ENCODE results near the gene PIKFYVE.
"Not testable (repeated sequence)": the region's sequence is repeated elsewhere in the genome, so short reads cannot be mapped to it uniquely, and the experiment has no call there.

The PIKFYVE gene

DNA sequence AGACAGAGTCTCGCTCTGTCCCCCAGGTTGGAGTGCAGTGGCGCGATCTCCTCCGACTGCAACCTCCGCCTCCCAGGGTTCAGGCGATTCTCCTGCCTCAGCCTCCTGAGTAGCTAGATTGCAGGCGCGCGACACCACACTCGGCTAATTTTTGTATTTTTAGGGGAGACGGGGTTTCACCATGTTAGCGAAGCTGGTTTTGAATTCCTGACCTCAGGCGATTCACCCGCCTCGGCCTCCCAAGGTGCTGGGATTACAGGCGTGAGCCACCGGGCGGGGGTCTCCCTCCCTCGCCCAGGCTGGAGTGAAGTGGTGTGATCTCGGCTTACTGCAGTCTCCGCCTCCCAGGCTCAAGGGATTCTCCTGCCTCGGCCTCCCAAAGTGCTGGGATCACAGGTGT, 1.5 kb downstream of the PIKFYVE start:
- not testable (repeated sequence) for H2BK5ac ChIP-seq (ENCODE audit: low read length); H2BK15ac ChIP-seq (ENCODE audit: low read length); H3K27me3 ChIP-seq (ENCODE audit: control insufficient read depth in 3 of 3, insufficient read depth in 3 of 3, low read depth in 1 of 3, low read length in 3 of 3); H4K91ac ChIP-seq (ENCODE audit: low read depth, low read length, poor library complexity); H3K14ac ChIP-seq (ENCODE audit: low read length); H3K18ac ChIP-seq (ENCODE audit: low read length); H2BK12ac ChIP-seq (ENCODE audit: low read length); H3K4me1 ChIP-seq (ENCODE audit: control insufficient read depth in 2 of 2, insufficient read depth in 1 of 2, low read depth in 1 of 2, low read length in 2 of 2); H3K79me1 ChIP-seq (ENCODE audit: low read depth, low read length); H3K9me3 ChIP-seq (replicated peaks in 1 of 2; ENCODE audit: control insufficient read depth in 2 of 2, insufficient read depth in 1 of 2, low read depth in 1 of 2, low read length in 2 of 2); H2AFZ ChIP-seq (ENCODE audit: low read length); H2BK120ac ChIP-seq (ENCODE audit: low read depth, low read length); DNase-seq (ENCODE audit: low spot score); H3K4me2 ChIP-seq (ENCODE audit: insufficient read depth, low read length, poor library complexity, severe bottlenecking); H4K8ac ChIP-seq (ENCODE audit: low read depth, low read length); H3K9ac ChIP-seq (ENCODE audit: low read depth, low read length, poor library complexity); H2AK5ac ChIP-seq (ENCODE audit: low read depth, low read length); H3K27ac ChIP-seq (replicated peaks; ENCODE audit: low read length); H3K23ac ChIP-seq (ENCODE audit: low read depth, low read length, poor library complexity); H3K4ac ChIP-seq (ENCODE audit: low read length)
- Histone ChIP-seq H3K36me3 (replicated peaks in 1 of 2; ENCODE audit: control insufficient read depth in 2 of 2, insufficient read depth in 2 of 2, low read length in 2 of 2) (peaks cover 2 to 25% of the 10 kb centered on the region in 2 donors), H3K4me3 (ENCODE audit: low read length in 2 of 2) (peak overlapping the region in 1 of 2 donors; percentile 67)
- no CpG with 5 or more reads among the region's 22 CpGs for WGBS, 2 donors (ENCODE audit: extremely low coverage in 2 of 2, insufficient read length in 2 of 2, insufficient replicate concordance in 1 of 2)

DNA sequence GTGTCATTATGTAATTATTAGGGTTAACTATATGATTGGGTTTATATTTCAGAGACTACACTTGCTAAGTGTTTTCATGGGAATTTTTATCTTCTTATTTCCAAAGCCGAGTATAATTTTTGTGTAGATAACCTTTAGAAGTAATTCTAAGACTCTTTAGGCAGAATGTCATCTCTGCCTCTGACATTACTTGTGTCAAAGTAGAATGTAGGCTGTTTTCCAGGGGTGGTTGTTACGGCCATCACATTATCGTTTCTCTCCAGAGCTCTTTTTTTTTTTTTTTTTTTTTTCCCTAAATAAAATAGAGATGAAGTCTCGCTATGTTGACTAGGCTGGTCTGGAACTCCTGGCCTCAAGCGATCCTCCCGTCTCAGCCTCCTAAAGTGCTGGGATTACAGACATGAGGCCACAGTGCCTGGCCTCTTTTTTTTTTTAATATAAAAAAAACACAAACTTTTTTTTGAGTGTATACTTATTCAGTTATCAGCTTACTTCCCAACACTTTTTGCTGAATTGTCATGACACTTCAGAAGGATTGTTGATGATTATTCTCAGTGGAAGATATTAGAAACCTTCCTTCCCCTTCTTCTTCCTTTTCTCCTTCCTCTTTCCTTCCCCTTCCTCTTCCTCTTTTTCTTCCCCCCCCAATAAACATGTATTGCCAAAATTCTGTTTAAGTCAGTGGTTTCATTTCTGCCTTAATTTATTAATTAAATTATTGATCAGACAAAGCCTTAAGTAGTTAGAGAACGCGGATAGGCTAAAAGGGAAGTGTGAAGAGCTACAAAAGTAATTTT, 2.3 kb downstream of the PIKFYVE start:
- WGBS, 2 donors (ENCODE audit: extremely low coverage in 2 of 2, insufficient read length in 2 of 2, insufficient replicate concordance in 1 of 2), result no CpG with 5 or more reads among the region's 8 CpGs
- DNase-seq (ENCODE audit: low spot score), result no peak

DNA sequence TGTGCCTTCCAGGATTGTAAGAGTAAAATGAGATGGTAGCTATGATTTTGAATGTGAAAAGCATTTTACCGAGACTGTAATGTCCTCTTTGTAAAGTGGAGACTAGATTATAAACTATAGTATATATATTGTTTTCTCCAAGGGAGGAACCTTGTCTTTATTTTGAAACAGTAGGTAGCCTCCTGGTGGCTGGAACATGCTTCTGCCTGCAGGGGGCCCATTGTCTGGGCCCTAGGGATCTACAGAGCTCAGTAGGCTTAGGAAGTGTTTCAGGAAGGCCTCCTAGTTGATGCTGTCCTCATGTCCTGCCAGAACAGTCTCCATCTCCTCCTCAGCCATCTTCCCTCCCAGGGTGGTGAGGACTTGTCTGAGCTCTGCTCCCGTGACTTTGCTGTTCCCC, 3.0 kb downstream of the PIKFYVE start:
- Histone ChIP-seq H2AFZ (ENCODE audit: low read length) (no peak overlapping the region), H3K36me3 (replicated peaks in 1 of 2; ENCODE audit: control insufficient read depth in 2 of 2, insufficient read depth in 2 of 2, low read length in 2 of 2) (peaks cover 6 to 41% of the 10 kb centered on the region in 2 donors), H3K18ac (ENCODE audit: low read length) (no peak overlapping the region), H3K4ac (ENCODE audit: low read length) (no peak overlapping the region), H3K23ac (ENCODE audit: low read depth, low read length, poor library complexity) (no peak overlapping the region), H3K4me3 (ENCODE audit: low read length in 2 of 2) (no peak overlapping the region), H4K91ac (ENCODE audit: low read depth, low read length, poor library complexity) (no peak overlapping the region), H2BK5ac (ENCODE audit: low read length) (no peak overlapping the region), H3K14ac (ENCODE audit: low read length) (no peak overlapping the region), H2BK120ac (ENCODE audit: low read depth, low read length) (no peak overlapping the region), H2AK5ac (ENCODE audit: low read depth, low read length) (no peak overlapping the region), H2BK15ac (ENCODE audit: low read length) (no peak overlapping the region), H3K9me3 (replicated peaks in 1 of 2; ENCODE audit: control insufficient read depth in 2 of 2, insufficient read depth in 1 of 2, low read depth in 1 of 2, low read length in 2 of 2) (no peaks in the 10 kb centered on the region), H3K79me1 (ENCODE audit: low read depth, low read length) (peaks cover 7% of the 10 kb centered on the region), H3K4me1 (ENCODE audit: control insufficient read depth in 2 of 2, insufficient read depth in 1 of 2, low read depth in 1 of 2, low read length in 2 of 2) (peaks cover 4 to 6% of the 10 kb centered on the region in 2 donors), H3K27ac (replicated peaks; ENCODE audit: low read length) (no peak overlapping the region), H3K27me3 (ENCODE audit: control insufficient read depth in 3 of 3, insufficient read depth in 3 of 3, low read depth in 1 of 3, low read length in 3 of 3) (no peaks in the 10 kb centered on the region), H3K4me2 (ENCODE audit: insufficient read depth, low read length, poor library complexity, severe bottlenecking) (no peak overlapping the region), H2BK12ac (ENCODE audit: low read length) (no peak overlapping the region), H3K9ac (ENCODE audit: low read depth, low read length, poor library complexity) (no peak overlapping the region), H4K8ac (ENCODE audit: low read depth, low read length) (no peak overlapping the region)
- WGBS, 2 donors (ENCODE audit: extremely low coverage in 2 of 2, insufficient read length in 2 of 2, insufficient replicate concordance in 1 of 2), result no CpG with 5 or more reads among the region's 2 CpGs
- DNase-seq (ENCODE audit: low spot score), result no peak

More for the DNA sequence above, 2.3 kb downstream of the PIKFYVE start:
- H2BK15ac ChIP-seq (ENCODE audit: low read length), result no peak overlapping the region
- H3K4ac ChIP-seq (ENCODE audit: low read length), result no peak overlapping the region
- H2AFZ ChIP-seq (ENCODE audit: low read length), result no peak overlapping the region
- no peak overlapping the region for H3K18ac ChIP-seq (ENCODE audit: low read length)
- H3K4me2 ChIP-seq (ENCODE audit: insufficient read depth, low read length, poor library complexity, severe bottlenecking), result no peak overlapping the region
- peaks cover 5% of the 10 kb centered on the region for H3K79me1 ChIP-seq (ENCODE audit: low read depth, low read length)
- H4K91ac ChIP-seq (ENCODE audit: low read depth, low read length, poor library complexity), result no peak overlapping the region
- no peak overlapping the region for H3K9ac ChIP-seq (ENCODE audit: low read depth, low read length, poor library complexity)
- H3K27me3 ChIP-seq (ENCODE audit: control insufficient read depth in 3 of 3, insufficient read depth in 3 of 3, low read depth in 1 of 3, low read length in 3 of 3), result no peaks in the 10 kb centered on the region
- no peaks in the 10 kb centered on the region for H3K9me3 ChIP-seq (replicated peaks in 1 of 2; ENCODE audit: control insufficient read depth in 2 of 2, insufficient read depth in 1 of 2, low read depth in 1 of 2, low read length in 2 of 2)
- no peak overlapping the region for H3K23ac ChIP-seq (ENCODE audit: low read depth, low read length, poor library complexity)
- H2BK12ac ChIP-seq (ENCODE audit: low read length), result no peak overlapping the region
- no peak overlapping the region for H3K4me3 ChIP-seq (ENCODE audit: low read length in 2 of 2)
- no peak overlapping the region for H2BK120ac ChIP-seq (ENCODE audit: low read depth, low read length)
- H4K8ac ChIP-seq (ENCODE audit: low read depth, low read length), result no peak overlapping the region
- H3K27ac ChIP-seq (replicated peaks; ENCODE audit: low read length), result no peak overlapping the region
- no peak overlapping the region for H2AK5ac ChIP-seq (ENCODE audit: low read depth, low read length)
- no peak overlapping the region for H2BK5ac ChIP-seq (ENCODE audit: low read length)
- H3K36me3 ChIP-seq (replicated peaks in 1 of 2; ENCODE audit: control insufficient read depth in 2 of 2, insufficient read depth in 2 of 2, low read length in 2 of 2), result peaks cover 2 to 33% of the 10 kb centered on the region in 2 donors
- peaks cover 4 to 6% of the 10 kb centered on the region in 2 donors for H3K4me1 ChIP-seq (ENCODE audit: control insufficient read depth in 2 of 2, insufficient read depth in 1 of 2, low read depth in 1 of 2, low read length in 2 of 2)
- H3K14ac ChIP-seq (ENCODE audit: low read length), result no peak overlapping the region

DNA sequence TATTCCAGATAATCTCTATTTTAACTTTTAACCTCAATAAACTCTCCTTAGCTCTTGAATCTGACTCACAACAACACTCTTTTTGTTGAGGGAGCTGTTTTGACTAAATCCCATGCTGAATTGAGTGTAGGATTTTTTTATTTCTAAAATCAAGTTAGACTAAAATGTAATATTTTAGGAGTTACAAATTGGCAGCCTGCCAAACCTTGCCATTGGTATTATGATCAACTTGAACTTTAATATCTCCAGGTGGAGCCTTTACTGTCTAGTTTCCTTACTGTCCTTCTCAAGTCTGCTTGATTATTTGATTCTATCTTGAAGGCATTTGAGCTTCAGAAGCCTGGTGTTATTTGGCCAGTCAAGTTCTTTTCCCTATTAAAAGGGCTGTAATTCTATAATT, 8.7 kb downstream of the PIKFYVE start:
- peaks cover 16 to 85% of the 10 kb centered on the region in 2 donors for H3K36me3 ChIP-seq (replicated peaks in 1 of 2; ENCODE audit: control insufficient read depth in 2 of 2, insufficient read depth in 2 of 2, low read length in 2 of 2)

More for the DNA sequence above, 8.7 kb downstream of the PIKFYVE start:
- no peaks in the 10 kb centered on the region for H3K4me1 ChIP-seq (ENCODE audit: control insufficient read depth in 2 of 2, insufficient read depth in 1 of 2, low read depth in 1 of 2, low read length in 2 of 2)
- no peaks in the 10 kb centered on the region for H3K27me3 ChIP-seq (ENCODE audit: control insufficient read depth in 3 of 3, insufficient read depth in 3 of 3, low read depth in 1 of 3, low read length in 3 of 3)
- no peak overlapping the region for H2BK5ac ChIP-seq (ENCODE audit: low read length)
- H2BK12ac ChIP-seq (ENCODE audit: low read length), result no peak overlapping the region
- H3K23ac ChIP-seq (ENCODE audit: low read depth, low read length, poor library complexity), result no peak overlapping the region
- peaks cover 0 to 18% of the 10 kb centered on the region in 2 donors for H3K9me3 ChIP-seq (replicated peaks in 1 of 2; ENCODE audit: control insufficient read depth in 2 of 2, insufficient read depth in 1 of 2, low read depth in 1 of 2, low read length in 2 of 2)
- no peak overlapping the region for H2AK5ac ChIP-seq (ENCODE audit: low read depth, low read length)
- H3K4ac ChIP-seq (ENCODE audit: low read length), result no peak overlapping the region
- H3K9ac ChIP-seq (ENCODE audit: low read depth, low read length, poor library complexity), result no peak overlapping the region
- H3K14ac ChIP-seq (ENCODE audit: low read length), result no peak overlapping the region
- no peak overlapping the region for H3K4me3 ChIP-seq (ENCODE audit: low read length in 2 of 2)
- no peak overlapping the region for H3K27ac ChIP-seq (replicated peaks; ENCODE audit: low read length)
- H3K4me2 ChIP-seq (ENCODE audit: insufficient read depth, low read length, poor library complexity, severe bottlenecking), result no peak overlapping the region
- no peak overlapping the region for H2AFZ ChIP-seq (ENCODE audit: low read length)
- no peak overlapping the region for H2BK120ac ChIP-seq (ENCODE audit: low read depth, low read length)
- no peak overlapping the region for H2BK15ac ChIP-seq (ENCODE audit: low read length)
- H4K91ac ChIP-seq (ENCODE audit: low read depth, low read length, poor library complexity), result no peak overlapping the region
- no peak overlapping the region for H4K8ac ChIP-seq (ENCODE audit: low read depth, low read length)
- H3K18ac ChIP-seq (ENCODE audit: low read length), result no peak overlapping the region
- peaks cover 2% of the 10 kb centered on the region for H3K79me1 ChIP-seq (ENCODE audit: low read depth, low read length)
- no peak for DNase-seq (ENCODE audit: low spot score)
